Measurements from ENCODE around the gene BACH2. TPM values are rescaled to one million over a fixed set of nuclear protein-coding genes. Genes with fewer than 3 reads are reported as not detected.

BACH2 gene
- total and polyA plus RNA-seq, 9 of the 15 experiments (the other 6 are each of a cell fraction or from before 2014, with no cell fraction given): 0.06 to 3.1 (median 0.59) TPM

DNA sequence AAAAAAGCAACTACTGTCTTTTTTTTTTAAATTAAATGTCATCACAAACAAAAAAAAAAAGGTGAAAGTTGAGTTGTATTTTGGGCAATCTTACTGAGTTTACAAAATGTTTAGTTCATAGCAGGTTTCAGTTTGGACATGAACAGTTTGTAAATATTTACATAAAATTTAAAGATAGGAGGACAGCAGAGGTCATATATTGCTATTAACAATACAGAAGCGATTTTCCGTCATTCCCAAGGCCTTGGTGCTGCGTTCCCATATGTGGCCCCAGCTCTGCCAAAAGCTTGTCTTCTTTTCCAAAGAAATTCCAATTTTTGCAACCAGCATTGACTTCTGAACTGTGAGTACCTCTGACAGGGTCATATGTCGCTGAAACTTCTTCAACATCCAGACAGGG lies 5.1 kb downstream of the BACH2 start:
- in situ Hi-C loops (cut with MboI): no loop called here
- H2AFZ ChIP-seq (ENCODE audit: low read depth, low read length): no peak overlapping the region
- no peaks in the 10 kb centered on the region for H3K79me2 ChIP-seq (ENCODE audit: control insufficient read depth, insufficient read depth, low read length)
- POLR2A ChIA-PET: no interaction called here
- 53% methylated on average over 4 of the region's 4 CpGs for WGBS (ENCODE audit: insufficient coverage, low coverage, missing lambda C conversion rate)
- no peak overlapping the region for H3K9ac ChIP-seq (ENCODE audit: insufficient read depth in 1 of 2, low read depth in 2 of 2, low read length in 2 of 2)
- no peak overlapping the region for H3K4me2 ChIP-seq (ENCODE audit: insufficient read depth, low read length)
- intact Hi-C loops (cut with micrococcal nuclease): no loop called here
- TF ChIP-seq HDGF (IDR thresholded peaks at IDR 0.05): no peak
- TF ChIP-seq, protein P1, sequence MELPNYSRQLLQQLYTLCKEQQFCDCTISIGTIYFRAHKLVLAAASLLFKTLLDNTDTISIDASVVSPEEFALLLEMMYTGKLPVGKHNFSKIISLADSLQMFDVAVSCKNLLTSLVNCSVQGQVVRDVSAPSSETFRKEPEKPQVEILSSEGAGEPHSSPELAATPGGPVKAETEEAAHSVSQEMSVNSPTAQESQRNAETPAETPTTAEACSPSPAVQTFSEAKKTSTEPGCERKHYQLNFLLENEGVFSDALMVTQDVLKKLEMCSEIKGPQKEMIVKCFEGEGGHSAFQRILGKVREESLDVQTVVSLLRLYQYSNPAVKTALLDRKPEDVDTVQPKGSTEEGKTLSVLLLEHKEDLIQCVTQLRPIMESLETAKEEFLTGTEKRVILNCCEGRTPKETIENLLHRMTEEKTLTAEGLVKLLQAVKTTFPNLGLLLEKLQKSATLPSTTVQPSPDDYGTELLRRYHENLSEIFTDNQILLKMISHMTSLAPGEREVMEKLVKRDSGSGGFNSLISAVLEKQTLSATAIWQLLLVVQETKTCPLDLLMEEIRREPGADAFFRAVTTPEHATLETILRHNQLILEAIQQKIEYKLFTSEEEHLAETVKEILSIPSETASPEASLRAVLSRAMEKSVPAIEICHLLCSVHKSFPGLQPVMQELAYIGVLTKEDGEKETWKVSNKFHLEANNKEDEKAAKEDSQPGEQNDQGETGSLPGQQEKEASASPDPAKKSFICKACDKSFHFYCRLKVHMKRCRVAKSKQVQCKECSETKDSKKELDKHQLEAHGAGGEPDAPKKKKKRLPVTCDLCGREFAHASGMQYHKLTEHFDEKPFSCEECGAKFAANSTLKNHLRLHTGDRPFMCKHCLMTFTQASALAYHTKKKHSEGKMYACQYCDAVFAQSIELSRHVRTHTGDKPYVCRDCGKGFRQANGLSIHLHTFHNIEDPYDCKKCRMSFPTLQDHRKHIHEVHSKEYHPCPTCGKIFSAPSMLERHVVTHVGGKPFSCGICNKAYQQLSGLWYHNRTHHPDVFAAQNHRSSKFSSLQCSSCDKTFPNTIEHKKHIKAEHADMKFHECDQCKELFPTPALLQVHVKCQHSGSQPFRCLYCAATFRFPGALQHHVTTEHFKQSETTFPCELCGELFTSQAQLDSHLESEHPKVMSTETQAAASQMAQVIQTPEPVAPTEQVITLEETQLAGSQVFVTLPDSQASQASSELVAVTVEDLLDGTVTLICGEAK (IDR thresholded peaks at IDR 0.05): 0 out of 2 replicates have a peak, but pooled peaks have one; percentile 35
- TF ChIP-seq, protein P1 (CRISPR knock-in tag; IDR thresholded peaks at IDR 0.05): no peak
- H3K36me3 ChIP-seq (ENCODE audit: control insufficient read depth, insufficient read depth, low read length): no peaks in the 10 kb centered on the region
- FAIRE-seq: no peak
- peaks cover 3 to 16% of the 10 kb centered on the region in 2 experiments; a peak in 3 of 5 replicates for H3K4me1 ChIP-seq (replicated peaks in 1 of 2; ENCODE audit: control insufficient read depth in 2 of 2, insufficient read depth in 2 of 2, low read length in 2 of 2)
- H4K20me1 ChIP-seq (replicated peaks; ENCODE audit: control insufficient read depth, insufficient read depth, low read length): no peaks in the 10 kb centered on the region; the same call in 1 of the 2 replicates
- no TSS peak for BruUV-seq (replicated peaks)
- peaks cover 2% of the 10 kb centered on the region; the same call in 1 of the 2 replicates for H3K9me3 ChIP-seq (replicated peaks; ENCODE audit: control insufficient read depth, insufficient read depth, low read depth, low read length)
- ATAC-seq: no peak
- H3K27ac ChIP-seq (ENCODE audit: extremely low read depth, low read depth, low read length): no peak overlapping the region
- H3K27me3 ChIP-seq (ENCODE audit: control insufficient read depth in 2 of 2, insufficient read depth in 2 of 2, low read length in 2 of 2): peaks cover 13 to 17% of the 10 kb centered on the region in 2 experiments; a peak in 4 of 5 replicates
- no peaks in the 10 kb centered on the region for H3K9me1 ChIP-seq (ENCODE audit: control insufficient read depth, insufficient read depth, low read length)
- CTCF ChIA-PET (ENCODE audit: low intra/inter-chr PET ratio): no interaction called here
- no peak overlapping the region for H3K4me3 ChIP-seq
- no peak for DNase-seq (ENCODE audit: extremely low read depth in 1 of 4, low spot score in 3 of 4)

All from K562 (cell line).